GM12878 (cell line): ENCODE results near the gene SPTBN1. TPM values are rescaled to one million over a fixed set of nuclear protein-coding genes. Genes with fewer than 3 reads are reported as not detected.

ENCODE experiments used
- ATAC-seq: fragments of 200-7000 bp; cut with Tn5 transposase; 3 replicates; pipeline ENCODE4 v1.9.1; 2020; ENCODE audit warnings: mild to moderate bottlenecking, moderate library complexity
- BruUV-seq: library from RNA; stranded (reverse); fragments of 400-500 nt; replicated peaks from 2 replicates; lab custom pipeline; 2021; lab: Mats Ljungman, UMichigan
- CTCF ChIA-PET: fragments of 300-600 bp; sonication (Branson Sonifier 250); formaldehyde crosslinking; extraction: SDS; loops from one replicate; lab custom pipeline; 2021; ENCODE audit warnings: inconsistent platforms; lab: Yijun Ruan, JAX
- POLR2A ChIA-PET: fragments of 350-600 bp; formaldehyde crosslinking; extraction: SDS; loops from one replicate; lab custom pipeline; 2021; ENCODE audit warnings: inconsistent platforms; lab: Charles Lee
- RAD21 ChIA-PET: fragments of 300-600 bp; sonication (Branson Sonifier 250); formaldehyde crosslinking; loops from one replicate; lab custom pipeline; 2023; ENCODE audit warnings: antibody characterized with exemption; ENCODE audit not compliant: unreplicated experiment; lab: Charles Lee
- SMC1A ChIA-PET: fragments of 300-600 bp; sonication (Branson Sonifier 250); formaldehyde crosslinking; loops from one replicate; lab custom pipeline; 2023; ENCODE audit not compliant: unreplicated experiment, uncharacterized antibody; lab: Charles Lee
- DNase-seq: peaks from one replicate; pipeline ENCODE4 v3.0.0-alpha.2; 2011; ENCODE audit warnings: low read depth, low spot score
- FAIRE-seq: peaks from 3 replicates; lab custom pipeline; 2011; peaks lifted over from hg19 to GRCh38; lab: Jason Lieb, UNC
- H2AFZ ChIP-seq: 2 replicates; pipeline ENCODE4 v1.6.0; 2011; ENCODE audit warnings: low read depth, low read length, control low read depth; ENCODE audit not compliant: control insufficient read depth
- H3K27ac ChIP-seq: 2 replicates; pipeline ENCODE4 v1.5.1; 2011; ENCODE audit warnings: control low read depth; ENCODE audit not compliant: control insufficient read depth, insufficient read depth
- H3K27me3 ChIP-seq, 2 experiments: replicated peaks in 1 of 2; 2 replicates each; pipeline versions ENCODE4 v1.6.0 to v1.6.1; 2011; ENCODE audit warnings: low read length in 1 of 2; ENCODE audit not compliant: control insufficient read depth in 2 of 2, insufficient read depth in 2 of 2
- H3K36me3 ChIP-seq, 2 experiments: 2 replicates each; pipeline ENCODE4 v1.5.1; 2011; ENCODE audit warnings: low read length in 1 of 2; ENCODE audit not compliant: control insufficient read depth in 2 of 2, insufficient read depth in 2 of 2
- H3K4me1 ChIP-seq: 2 replicates; pipeline ENCODE4 v1.6.1; 2011; ENCODE audit warnings: mild to moderate bottlenecking, low read length, moderate library complexity, mixed read lengths; ENCODE audit not compliant: control insufficient read depth, insufficient read depth
- H3K4me2 ChIP-seq: 2 replicates; pipeline ENCODE4 v1.6.0; 2011; ENCODE audit warnings: control low read depth; ENCODE audit not compliant: control insufficient read depth, insufficient read depth
- H3K4me3 ChIP-seq: fragments of 200-600 bp; sonication (generic); 2 replicates; pipeline ENCODE4 v1.5.1; 2016
- H3K79me2 ChIP-seq: 2 replicates; pipeline ENCODE4 v1.6.0; 2011; ENCODE audit warnings: low read length; ENCODE audit not compliant: control insufficient read depth, insufficient read depth
- H3K9ac ChIP-seq: 2 replicates; pipeline ENCODE4 v1.8.0; 2011; ENCODE audit warnings: low read length, control low read depth, mixed read lengths; ENCODE audit not compliant: control insufficient read depth, insufficient read depth
- H3K9me3 ChIP-seq: replicated peaks from 3 replicates; pipeline ENCODE4 v1.5.1; 2011; ENCODE audit warnings: mild to moderate bottlenecking, low read length; ENCODE audit not compliant: control insufficient read depth, insufficient read depth
- H4K20me1 ChIP-seq: 2 replicates; pipeline ENCODE4 v1.6.0; 2011; ENCODE audit not compliant: control insufficient read depth, insufficient read depth
- BCLAF1 ChIP-seq: fragments of 450-650 bp; IDR thresholded peaks from 2 replicates; pipeline ENCODE4 v1.6.1; 2017; ENCODE audit warnings: antibody characterized with exemption, mild to moderate bottlenecking, moderate library complexity
- DPF2 ChIP-seq: fragments of 450-650 bp; IDR thresholded peaks from 2 replicates; pipeline ENCODE4 v1.6.1; 2017; ENCODE audit warnings: mild to moderate bottlenecking
- GABPA ChIP-seq: IDR thresholded peaks from 2 replicates; pipeline ENCODE4 v1.6.1; 2014; ENCODE audit warnings: antibody characterized with exemption, low read depth, mild to moderate bottlenecking, inconsistent platforms
- KDM1A ChIP-seq: fragments of 200-600 bp; sonication (generic); IDR thresholded peaks from 2 replicates; pipeline ENCODE4 v1.6.1; 2016; ENCODE audit warnings: borderline replicate concordance
- LARP7 ChIP-seq: fragments of 450-650 bp; IDR thresholded peaks from 2 replicates; pipeline ENCODE4 v1.6.1; 2017; ENCODE audit warnings: mild to moderate bottlenecking
- MLLT1 ChIP-seq: fragments of 450-650 bp; IDR thresholded peaks from 2 replicates; pipeline ENCODE4 v1.6.1; 2016; ENCODE audit warnings: mild to moderate bottlenecking
- NFXL1 ChIP-seq: fragments of 450-650 bp; IDR thresholded peaks from 2 replicates; pipeline ENCODE4 v1.6.1; 2017; ENCODE audit warnings: antibody characterized with exemption, mild to moderate bottlenecking, borderline replicate concordance
- POLR2A ChIP-seq: IDR thresholded peaks from 2 replicates; pipeline ENCODE4 v1.6.1; 2011; ENCODE audit warnings: low read depth, mild to moderate bottlenecking, low read length
- SMC3 ChIP-seq: IDR thresholded peaks from 2 replicates; pipeline ENCODE4 v1.6.1; 2011; ENCODE audit warnings: low read length, improper control_type of control experiment, borderline replicate concordance
- SUZ12 ChIP-seq: fragments of 200-600 bp; sonication (generic); IDR thresholded peaks from one replicate; pipeline ENCODE4 v1.6.1; 2018; ENCODE audit warnings: antibody characterized with exemption, mild to moderate bottlenecking; ENCODE audit not compliant: unreplicated experiment
- TCF12 ChIP-seq: IDR thresholded peaks from 2 replicates; pipeline ENCODE4 v1.6.1; 2011; ENCODE audit warnings: low read depth, mild to moderate bottlenecking, low read length
- YBX1 ChIP-seq: fragments of 450-650 bp; IDR thresholded peaks from 2 replicates; pipeline ENCODE4 v1.6.1; 2016; ENCODE audit warnings: antibody characterized with exemption
- ZNF217 ChIP-seq: fragments of 450-650 bp; IDR thresholded peaks from 2 replicates; pipeline ENCODE4 v1.6.1; 2017; ENCODE audit warnings: antibody characterized with exemption, mild to moderate bottlenecking
- WGBS: methylation state at CpG from one replicate; pipeline ENCODE4 v1.1.6; 2016; ENCODE audit warnings: low lambda C conversion rate; ENCODE audit not compliant: insufficient replicate concordance, insufficient coverage; ENCODE audit errors: missing lambda C conversion rate; 5-methylcytosine and 5-hydroxymethylcytosine counted together
- in situ Hi-C: fragments of 300-500 bp; cut with MboI; formaldehyde crosslinking; loops from 9 replicates; pipeline ENCODE4 v1.14.3; 2018; ENCODE audit warnings: mixed read lengths
- intact Hi-C: fragments of 100-400 bp; cut with micrococcal nuclease; formaldehyde crosslinking; loops from one replicate; pipeline ENCODE4 v1.14.2; 2022; ENCODE audit not compliant: unreplicated experiment
- polyA plus RNA-seq, 11 experiments: library from polyadenylated mRNA; depleted of rRNA in 4 of 11; unstranded in 6 of 11; stranded (reverse) in 5 of 11; fragments of >200 nt; fragmentation: Nextera tagmentation in 4 of 11; fragmentation: Illumina TruSeq in 1 of 11; extraction: Ambion mirVana in 4 of 11; extraction: Trizol in 1 of 11; gene quantifications; 1 replicate in 1 of 11; 2 replicates in 10 of 11; pipeline versions ENCODE4 v1.2.1 to v1.2.3, GENCODE V29; 2011 to 2016; ENCODE audit warnings: inconsistent platforms in 2 of 11, missing spikeins in 2 of 11, low read depth in 1 of 11
- total RNA-seq, 4 experiments: library from RNA; depleted of rRNA in 3 of 4; stranded (reverse); fragments of >200 nt in 3 of 4; fragmentation: Illumina TruSeq in 1 of 4; extraction: Trizol in 1 of 4; gene quantifications; 2 replicates each; pipeline versions ENCODE4 v1.2.1 to v1.2.3, GENCODE V29; 2013 to 2021
- TF ChIP-seq, protein P1 (sequence below): fragments of 450-650 bp; formaldehyde crosslinking; IDR thresholded peaks from 2 replicates; pipeline ENCODE4 v1.5.0; 2022; ENCODE audit warnings: mild to moderate bottlenecking, missing genetic modification characterization
- TF ChIP-seq, protein P2 (sequence below): fragments of 450-650 bp; conservative IDR thresholded peaks from 2 replicates; pipeline ENCODE4 v1.6.1; 2017; ENCODE audit warnings: mild to moderate bottlenecking, moderate library complexity

The SPTBN1 gene
- total and polyA plus RNA-seq, 10 of the 15 experiments (the other 5 are each of a cell fraction or from before 2014, with no cell fraction given), result 20.6 to 154 (median 76.7) TPM

DNA sequence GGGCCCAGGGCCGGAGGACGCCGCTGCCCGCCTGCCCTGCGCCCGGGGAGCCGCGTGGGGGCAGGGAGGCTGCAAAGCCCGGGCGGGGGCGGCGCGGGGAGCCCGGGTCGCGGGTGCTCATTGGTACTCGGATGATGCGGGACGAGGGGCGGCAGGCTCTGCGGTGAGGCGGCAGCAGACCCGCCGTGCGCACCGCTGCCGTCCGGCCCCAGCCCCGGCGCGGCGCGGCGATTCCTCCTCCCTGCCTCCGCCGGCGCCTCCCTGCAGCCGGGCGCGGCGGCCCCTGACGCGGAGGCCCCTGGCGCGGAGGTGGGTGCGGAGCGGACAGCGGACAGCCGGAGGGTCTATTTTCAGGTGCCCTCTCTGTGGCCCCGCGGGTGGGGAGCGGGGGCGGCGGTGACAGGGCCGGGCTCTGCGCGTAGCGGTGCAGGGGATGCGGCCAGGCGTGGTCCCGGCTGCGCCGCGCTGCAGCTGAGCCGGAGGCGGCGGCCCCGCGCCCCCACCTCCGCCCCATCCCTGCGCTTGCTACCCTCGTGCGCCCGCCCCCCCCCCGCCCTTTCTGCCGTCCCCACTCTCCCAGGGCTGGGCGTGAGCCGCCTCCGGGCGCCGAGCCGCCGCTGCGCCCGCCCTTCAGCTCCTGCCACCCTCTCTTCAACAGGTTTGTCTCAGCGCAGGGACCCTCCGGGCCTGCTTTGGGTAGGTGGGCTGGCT is 640 bp downstream of the SPTBN1 start:
- Histone ChIP-seq H3K4me1 (no peaks in the 10 kb centered on the region; the same call in 1 of the 2 replicates), H3K27ac (no peak overlapping the region), H3K4me2 (peak overlapping the region; percentile 67), H3K9ac (no peak overlapping the region), H3K9me3 (no peaks in the 10 kb centered on the region), H3K36me3 (no peaks in the 10 kb centered on the region), H3K4me3 (peak overlapping the region; percentile 55), H3K79me2 (no peaks in the 10 kb centered on the region), H2AFZ (no peak overlapping the region), H4K20me1 (no peaks in the 10 kb centered on the region), H3K27me3 (peaks cover 11 to 12% of the 10 kb centered on the region in 2 experiments; a peak in 3 of 4 replicates)
- BruUV-seq, result no TSS peak
- DNase-seq, result no peak
- 2% methylated on average over 46 of the region's 87 CpGs for WGBS
- no peak for FAIRE-seq
- RAD21 ChIA-PET, result interaction anchor here (0.6 kb wide), 1 partner anchor 11 kb away, joined by 3 read pairs; no protein-coding TSS in a partner anchor
- CTCF ChIA-PET, result no interaction called here
- peak; percentile 55 for ATAC-seq
- in situ Hi-C loops, result no loop called here
- SMC1A ChIA-PET, result no interaction called here
- intact Hi-C loops, result no loop called here
- POLR2A ChIA-PET, result interaction anchor here (0.6 kb wide), 1 partner anchor 67 kb away, joined by 3 read pairs; no protein-coding TSS in a partner anchor
- TF ChIP-seq BCLAF1 (no peak), DPF2 (peak; percentile 64), SMC3 (no peak), LARP7 (peak; percentile 68), TCF12 (no peak), KDM1A (no peak), MLLT1 (no peak), YBX1 (no peak), GABPA (no peak), POLR2A (no peak), ZNF217 (no peak), SUZ12 (peak; percentile 57), NFXL1 (no peak)
- TF ChIP-seq, protein P1, sequence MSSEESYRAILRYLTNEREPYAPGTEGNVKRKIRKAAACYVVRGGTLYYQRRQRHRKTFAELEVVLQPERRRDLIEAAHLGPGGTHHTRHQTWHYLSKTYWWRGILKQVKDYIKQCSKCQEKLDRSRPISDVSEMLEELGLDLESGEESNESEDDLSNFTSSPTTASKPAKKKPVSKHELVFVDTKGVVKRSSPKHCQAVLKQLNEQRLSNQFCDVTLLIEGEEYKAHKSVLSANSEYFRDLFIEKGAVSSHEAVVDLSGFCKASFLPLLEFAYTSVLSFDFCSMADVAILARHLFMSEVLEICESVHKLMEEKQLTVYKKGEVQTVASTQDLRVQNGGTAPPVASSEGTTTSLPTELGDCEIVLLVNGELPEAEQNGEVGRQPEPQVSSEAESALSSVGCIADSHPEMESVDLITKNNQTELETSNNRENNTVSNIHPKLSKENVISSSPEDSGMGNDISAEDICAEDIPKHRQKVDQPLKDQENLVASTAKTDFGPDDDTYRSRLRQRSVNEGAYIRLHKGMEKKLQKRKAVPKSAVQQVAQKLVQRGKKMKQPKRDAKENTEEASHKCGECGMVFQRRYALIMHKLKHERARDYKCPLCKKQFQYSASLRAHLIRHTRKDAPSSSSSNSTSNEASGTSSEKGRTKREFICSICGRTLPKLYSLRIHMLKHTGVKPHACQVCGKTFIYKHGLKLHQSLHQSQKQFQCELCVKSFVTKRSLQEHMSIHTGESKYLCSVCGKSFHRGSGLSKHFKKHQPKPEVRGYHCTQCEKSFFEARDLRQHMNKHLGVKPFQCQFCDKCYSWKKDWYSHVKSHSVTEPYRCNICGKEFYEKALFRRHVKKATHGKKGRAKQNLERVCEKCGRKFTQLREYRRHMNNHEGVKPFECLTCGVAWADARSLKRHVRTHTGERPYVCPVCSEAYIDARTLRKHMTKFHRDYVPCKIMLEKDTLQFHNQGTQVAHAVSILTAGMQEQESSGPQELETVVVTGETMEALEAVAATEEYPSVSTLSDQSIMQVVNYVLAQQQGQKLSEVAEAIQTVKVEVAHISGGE (CRISPR knock-in tag), result no peak
- TF ChIP-seq, protein P2, sequence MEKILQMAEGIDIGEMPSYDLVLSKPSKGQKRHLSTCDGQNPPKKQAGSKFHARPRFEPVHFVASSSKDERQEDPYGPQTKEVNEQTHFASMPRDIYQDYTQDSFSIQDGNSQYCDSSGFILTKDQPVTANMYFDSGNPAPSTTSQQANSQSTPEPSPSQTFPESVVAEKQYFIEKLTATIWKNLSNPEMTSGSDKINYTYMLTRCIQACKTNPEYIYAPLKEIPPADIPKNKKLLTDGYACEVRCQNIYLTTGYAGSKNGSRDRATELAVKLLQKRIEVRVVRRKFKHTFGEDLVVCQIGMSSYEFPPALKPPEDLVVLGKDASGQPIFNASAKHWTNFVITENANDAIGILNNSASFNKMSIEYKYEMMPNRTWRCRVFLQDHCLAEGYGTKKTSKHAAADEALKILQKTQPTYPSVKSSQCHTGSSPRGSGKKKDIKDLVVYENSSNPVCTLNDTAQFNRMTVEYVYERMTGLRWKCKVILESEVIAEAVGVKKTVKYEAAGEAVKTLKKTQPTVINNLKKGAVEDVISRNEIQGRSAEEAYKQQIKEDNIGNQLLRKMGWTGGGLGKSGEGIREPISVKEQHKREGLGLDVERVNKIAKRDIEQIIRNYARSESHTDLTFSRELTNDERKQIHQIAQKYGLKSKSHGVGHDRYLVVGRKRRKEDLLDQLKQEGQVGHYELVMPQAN, result 0 out of 2 replicates have a peak, but pooled peaks have one; percentile 34
